KG1 (cell line): ENCODE results near the gene SDHA.
"Not testable (repeated sequence)": the region's sequence is repeated elsewhere in the genome, so short reads cannot be mapped to it uniquely, and the experiment has no call there.

Experiments used
- DNase-seq: peaks from one replicate; lab custom pipeline; 2025; lab: John Stamatoyannopoulos, UW

The SDHA gene

DNA sequence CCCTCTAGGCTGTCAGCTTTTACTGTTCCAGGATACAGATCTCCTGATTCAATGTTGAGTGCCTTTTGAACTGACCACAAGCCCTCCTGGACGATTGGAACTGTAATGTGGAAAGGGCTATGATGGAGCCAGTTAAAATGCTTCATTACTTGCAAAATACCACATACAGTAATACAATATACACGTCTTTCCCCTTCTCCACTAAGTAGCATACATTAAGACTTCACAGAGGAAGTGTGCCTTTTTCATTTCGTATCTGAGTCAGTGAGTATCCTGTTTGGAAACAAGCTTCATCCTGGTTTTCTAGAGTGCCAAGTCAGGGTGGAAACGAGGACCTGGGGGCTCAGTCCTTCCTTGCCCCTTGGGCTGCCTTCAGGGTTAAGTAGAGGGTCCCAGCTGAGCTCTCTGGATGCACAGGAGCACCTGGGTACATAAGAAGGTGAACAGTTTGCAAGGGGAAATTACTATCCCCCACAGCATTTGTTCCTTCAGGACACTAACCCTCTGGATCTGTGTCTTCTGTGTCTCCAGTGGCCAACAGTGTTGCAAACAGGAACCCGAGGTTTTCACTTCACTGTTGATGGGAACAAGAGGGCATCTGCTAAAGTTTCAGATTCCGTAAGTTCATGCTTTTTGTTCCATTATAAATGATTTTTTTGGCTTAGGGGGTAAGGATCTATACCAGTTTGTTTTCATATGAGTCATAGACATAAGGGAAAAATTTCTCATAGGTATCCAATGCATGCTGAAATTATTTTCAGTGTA is 5.0 kb downstream of the SDHA start:
- DNase-seq, result not testable (repeated sequence)

GRCh38 chr5:223791-224190 is 5.7 kb downstream of the SDHA start:
- no peak for DNase-seq

DNA sequence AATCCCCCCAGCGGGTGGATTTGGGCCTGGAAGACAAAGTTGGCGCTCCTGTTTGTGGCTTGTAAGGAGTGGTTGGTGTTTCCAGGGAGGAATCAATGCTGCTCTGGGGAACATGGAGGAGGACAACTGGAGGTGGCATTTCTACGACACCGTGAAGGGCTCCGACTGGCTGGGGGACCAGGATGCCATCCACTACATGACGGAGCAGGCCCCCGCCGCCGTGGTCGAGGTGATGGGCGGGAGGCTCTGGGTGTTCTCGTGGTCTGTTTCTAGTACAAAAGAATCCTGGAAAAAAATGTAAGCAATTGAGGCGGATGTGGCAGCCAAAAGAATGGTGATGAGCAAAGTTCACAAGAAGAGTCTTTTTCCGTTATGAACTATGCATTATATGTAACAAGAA is 7.2 kb downstream of the SDHA start:
- DNase-seq, result no peak

DNA sequence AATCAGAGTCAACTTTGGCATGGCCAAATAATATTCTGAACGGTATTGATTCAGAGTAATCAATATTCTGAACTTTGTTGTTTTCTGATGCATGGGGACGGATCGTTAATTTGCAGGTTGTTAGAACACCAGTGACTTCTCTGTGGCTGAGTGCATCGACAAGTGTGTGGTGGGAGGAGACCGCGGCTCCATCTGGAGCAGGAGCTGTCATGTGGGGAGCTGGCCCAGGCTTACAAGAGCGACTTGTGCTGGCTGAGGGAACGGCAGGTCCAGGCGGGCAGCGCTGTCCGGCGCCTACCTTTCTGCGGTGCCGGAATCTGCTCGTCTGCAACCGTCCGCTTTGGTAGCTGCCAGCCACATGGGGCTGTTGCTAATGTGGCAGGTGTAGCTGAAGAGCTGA is 9.3 kb downstream of the SDHA start:
- not testable (repeated sequence) for DNase-seq

GRCh38 chr5:228886-229285 is 10.8 kb downstream of the SDHA start:
- no peak for DNase-seq

GRCh38 chr5:230711-231110 is 12.6 kb downstream of the SDHA start:
- DNase-seq, result no peak

- no peak for DNase-seq
Measured at GRCh38 chr5:231661-232060, 13.5 kb downstream of the SDHA start.

DNA sequence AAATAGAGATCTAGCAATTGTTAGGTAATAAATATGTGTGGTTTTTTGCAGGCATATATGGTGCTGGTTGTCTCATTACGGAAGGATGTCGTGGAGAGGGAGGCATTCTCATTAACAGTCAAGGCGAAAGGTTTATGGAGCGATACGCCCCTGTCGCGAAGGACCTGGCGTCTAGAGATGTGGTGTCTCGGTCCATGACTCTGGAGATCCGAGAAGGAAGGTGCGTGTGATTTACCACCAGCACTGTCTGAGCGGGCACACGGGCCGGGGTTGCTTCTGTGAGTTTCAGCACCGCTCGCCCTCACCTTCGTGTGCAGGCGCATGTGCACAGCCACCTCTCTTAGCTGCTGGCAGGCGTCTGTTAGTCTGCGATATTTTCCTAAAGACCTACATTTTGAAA is 15.3 kb downstream of the SDHA start:
- DNase-seq, result not testable (repeated sequence)

- DNase-seq, result no peak
Measured at GRCh38 chr5:234450-234849, 16.3 kb downstream of the SDHA start.

GRCh38 chr5:235527-235926 is 17.4 kb downstream of the SDHA start:
- not testable (repeated sequence) for DNase-seq

GRCh38 chr5:237931-238330 is 19.8 kb downstream of the SDHA start:
- DNase-seq, result not testable (repeated sequence)

GRCh38 chr5:240550-240949 is 22.4 kb downstream of the SDHA start:
- not testable (repeated sequence) for DNase-seq

DNA sequence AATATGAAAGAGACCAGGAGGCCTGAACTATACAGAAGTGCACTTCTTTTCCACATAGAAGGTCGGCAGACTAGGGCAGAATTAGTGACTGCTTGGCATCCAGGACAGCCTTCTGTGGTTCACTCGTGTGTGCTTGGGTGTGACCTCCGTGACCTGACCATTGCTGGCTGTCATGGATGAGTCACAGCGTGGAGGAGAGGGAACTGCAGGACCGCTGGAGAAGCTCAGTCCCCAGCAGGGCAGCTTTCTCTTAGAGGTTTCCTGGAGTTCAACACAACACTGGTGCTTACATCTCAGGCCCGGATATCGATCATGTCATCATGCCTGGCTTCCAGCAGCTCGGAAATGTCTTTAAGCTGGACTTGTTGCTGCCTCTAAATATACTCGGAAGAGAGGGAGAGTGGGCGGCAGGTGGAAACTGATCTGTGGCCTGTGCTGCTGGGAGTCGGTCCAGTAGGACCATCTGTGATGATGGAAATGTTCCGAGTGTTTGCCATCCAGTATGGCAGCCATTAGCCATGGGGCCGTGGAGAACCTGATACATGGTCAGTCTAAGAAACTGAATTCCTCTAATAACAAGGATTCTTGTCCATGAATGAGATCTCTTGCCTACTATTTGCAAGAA is 23.0 kb downstream of the SDHA start:
- not testable (repeated sequence) for DNase-seq

GRCh38 chr5:243683-244367 is 25.7 kb downstream of the SDHA start:
- DNase-seq, result not testable (repeated sequence)

DNA sequence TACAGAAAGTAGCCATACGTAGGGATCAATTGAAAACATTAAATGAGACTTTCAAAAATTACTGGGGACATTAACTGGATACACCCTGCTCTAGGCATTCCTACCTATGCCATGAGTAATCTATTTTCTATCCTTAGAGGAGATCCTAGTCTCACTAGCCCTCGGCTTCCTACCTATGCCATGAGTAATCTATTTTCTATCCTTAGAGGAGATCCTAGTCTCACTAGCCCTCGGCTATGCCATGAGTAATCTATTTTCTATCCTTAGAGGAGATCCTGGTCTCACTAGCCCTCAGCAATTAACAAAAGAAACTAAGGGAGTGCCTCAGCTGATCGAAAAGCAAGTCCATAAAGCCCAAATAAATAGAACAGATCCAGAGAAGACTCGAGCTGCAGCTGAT is 27.6 kb downstream of the SDHA start:
- not testable (repeated sequence) for DNase-seq

GRCh38 chr5:250396-250795 is 32.3 kb downstream of the SDHA start:
- DNase-seq, result not testable (repeated sequence)

- DNase-seq, result not testable (repeated sequence)
Measured at GRCh38 chr5:251016-251415, 32.9 kb downstream of the SDHA start.

DNA sequence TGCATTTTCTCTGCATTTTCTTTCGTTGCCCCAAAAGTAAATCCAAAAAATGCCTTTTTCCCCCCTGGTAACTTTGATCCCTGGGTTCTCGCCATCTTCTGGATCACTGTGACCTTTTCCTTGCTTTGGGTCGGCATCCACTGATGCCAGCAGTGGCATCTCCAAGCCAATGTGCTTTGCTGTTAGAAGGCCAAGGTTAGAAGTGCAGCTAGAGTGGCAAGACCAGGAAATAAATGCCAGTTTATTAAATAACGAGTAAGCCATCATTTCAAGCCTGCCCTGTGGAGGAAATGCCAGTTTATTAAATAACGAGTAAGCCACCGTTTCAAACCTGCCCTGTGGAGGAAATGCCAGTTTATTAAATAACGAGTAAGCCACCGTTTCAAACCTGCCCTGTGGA is 33.4 kb downstream of the SDHA start:
- DNase-seq, result not testable (repeated sequence)

DNA sequence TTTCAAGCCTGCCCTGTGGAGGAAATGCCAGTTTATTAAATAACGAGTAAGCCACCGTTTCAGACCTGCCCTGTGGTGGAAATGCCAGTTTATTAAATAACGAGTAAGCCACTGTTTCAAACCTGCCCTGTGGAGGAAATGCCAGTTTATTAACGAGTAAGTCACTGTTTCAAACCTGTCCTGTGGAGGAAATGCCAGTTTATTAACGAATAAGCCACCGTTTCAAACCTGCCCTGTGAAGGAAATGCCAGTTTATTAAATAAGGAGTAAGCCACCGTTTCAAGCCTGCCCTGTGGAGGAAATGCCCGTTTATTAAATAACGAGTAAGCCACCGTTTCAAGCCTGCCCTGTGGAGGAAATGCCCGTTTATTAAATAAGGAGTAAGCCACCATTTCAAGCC is 33.9 kb downstream of the SDHA start:
- not testable (repeated sequence) for DNase-seq

DNA sequence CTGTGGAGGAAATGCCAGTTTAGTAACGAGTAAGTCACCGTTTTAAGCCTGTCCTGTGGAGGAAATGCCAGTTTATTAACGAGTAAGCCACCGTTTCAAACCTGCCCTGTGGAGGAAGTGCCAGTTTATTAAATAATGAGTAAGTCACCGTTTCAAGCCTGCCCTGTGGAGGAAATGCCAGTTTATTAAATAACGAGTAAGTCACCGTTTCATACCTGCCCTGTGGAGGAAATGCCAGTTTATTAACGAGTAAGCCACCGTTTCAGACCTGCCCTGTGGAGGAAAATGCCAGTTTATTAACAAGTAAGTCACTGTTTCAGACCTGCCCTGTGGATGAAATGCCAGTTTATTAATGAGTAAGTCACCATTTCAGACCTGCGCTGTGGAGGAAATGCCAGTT is 34.4 kb downstream of the SDHA start:
- DNase-seq, result no peak

- DNase-seq, result not testable (repeated sequence)
Measured at GRCh38 chr5:254322-254721, 36.2 kb downstream of the SDHA start.

GRCh38 chr5:255116-255515 is 37.0 kb downstream of the SDHA start:
- DNase-seq, result not testable (repeated sequence)

GRCh38 chr5:256347-256746 is 38.2 kb downstream of the SDHA start:
- DNase-seq, result not testable (repeated sequence)
